Measurements from ENCODE around the gene SCAMP4. TPM values are rescaled to one million over a fixed set of nuclear protein-coding genes. Genes with fewer than 3 reads are reported as not detected.

Gene SCAMP4
- total RNA-seq, 4 donors from 2014 or later, result 49.8 to 144 (median 83.9) TPM

DNA sequence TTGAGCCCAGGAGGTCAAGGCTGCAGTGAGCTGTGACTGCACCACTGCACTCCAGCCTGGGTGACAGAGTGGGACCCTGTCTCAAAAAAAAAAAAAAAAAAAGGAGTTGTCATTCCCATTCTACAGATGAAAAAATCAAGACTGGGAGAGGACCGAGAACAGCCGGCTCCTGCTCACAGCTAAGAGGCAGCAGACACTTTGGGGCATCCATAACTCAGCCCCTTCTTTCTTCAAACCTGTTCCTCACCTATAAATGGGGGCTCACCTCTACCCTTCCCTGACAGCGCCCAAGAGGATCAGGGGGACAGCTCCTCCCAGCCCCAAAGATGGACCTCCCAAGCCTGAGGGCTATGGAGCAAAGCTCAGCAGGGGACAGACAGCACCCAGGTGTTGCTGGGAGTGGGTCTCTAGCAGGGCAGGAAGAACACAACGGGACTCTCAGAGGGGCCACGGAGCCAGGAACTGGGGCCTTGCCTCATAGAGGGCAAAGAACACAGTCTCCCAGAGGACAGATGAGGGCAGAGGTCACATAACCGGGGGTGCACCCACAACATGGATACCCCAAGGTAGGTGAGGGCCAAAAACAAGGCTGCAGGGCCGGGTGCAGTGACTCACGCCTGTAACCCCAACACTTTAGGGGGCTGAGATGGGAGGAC lies 38.4 kb upstream of the SCAMP4 start:
- Histone ChIP-seq H3K27me3 (no peaks in the 10 kb centered on the region), H3K27ac (no peak overlapping the region), H3K36me3 (peaks cover 0 to 21% (median 5%) of the 10 kb centered on the region in 3 donors), H3K9me3 (no peaks in the 10 kb centered on the region), H3K4me3 (no peak overlapping the region), H3K4me1 (peaks cover 6 to 38% (median 14%) of the 10 kb centered on the region in 3 donors)
- intact Hi-C loops (cut with DNase I), result no loop called here
- no peak for DNase-seq
- 81 to 84% methylated on average over 6 to 8 of the region's 8 CpGs for WGBS, 2 donors
- TF ChIP-seq POLR2A (IDR thresholded peaks at IDR 0.05), result no peak
- TF ChIP-seq, protein P1, sequence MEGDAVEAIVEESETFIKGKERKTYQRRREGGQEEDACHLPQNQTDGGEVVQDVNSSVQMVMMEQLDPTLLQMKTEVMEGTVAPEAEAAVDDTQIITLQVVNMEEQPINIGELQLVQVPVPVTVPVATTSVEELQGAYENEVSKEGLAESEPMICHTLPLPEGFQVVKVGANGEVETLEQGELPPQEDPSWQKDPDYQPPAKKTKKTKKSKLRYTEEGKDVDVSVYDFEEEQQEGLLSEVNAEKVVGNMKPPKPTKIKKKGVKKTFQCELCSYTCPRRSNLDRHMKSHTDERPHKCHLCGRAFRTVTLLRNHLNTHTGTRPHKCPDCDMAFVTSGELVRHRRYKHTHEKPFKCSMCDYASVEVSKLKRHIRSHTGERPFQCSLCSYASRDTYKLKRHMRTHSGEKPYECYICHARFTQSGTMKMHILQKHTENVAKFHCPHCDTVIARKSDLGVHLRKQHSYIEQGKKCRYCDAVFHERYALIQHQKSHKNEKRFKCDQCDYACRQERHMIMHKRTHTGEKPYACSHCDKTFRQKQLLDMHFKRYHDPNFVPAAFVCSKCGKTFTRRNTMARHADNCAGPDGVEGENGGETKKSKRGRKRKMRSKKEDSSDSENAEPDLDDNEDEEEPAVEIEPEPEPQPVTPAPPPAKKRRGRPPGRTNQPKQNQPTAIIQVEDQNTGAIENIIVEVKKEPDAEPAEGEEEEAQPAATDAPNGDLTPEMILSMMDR (IDR thresholded peaks at IDR 0.05), result no peak

DNA sequence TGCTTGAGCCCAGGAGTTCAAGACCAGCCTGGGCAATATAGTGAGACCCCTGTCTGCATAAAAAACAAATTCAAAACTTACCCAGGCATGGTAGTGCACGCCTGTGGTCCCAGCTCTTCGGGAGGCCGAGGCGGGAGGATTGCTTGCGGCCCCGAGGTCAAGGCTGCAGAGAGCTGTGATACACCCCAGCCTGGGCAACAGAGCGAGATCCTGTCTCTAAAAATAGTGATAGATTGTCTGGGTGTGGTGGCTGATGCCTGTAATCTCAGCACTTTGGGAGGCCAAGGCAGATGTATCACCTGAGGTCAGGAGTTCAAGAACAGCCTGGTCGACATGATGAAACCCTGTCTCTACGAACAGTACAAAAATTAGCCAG lies 37.9 kb upstream of the SCAMP4 start:
- Histone ChIP-seq H3K9me3 (no peaks in the 10 kb centered on the region), H3K4me1 (peaks cover 4 to 38% (median 14%) of the 10 kb centered on the region in 3 donors), H3K4me3 (no peak overlapping the region), H3K36me3 (peaks cover 0 to 26% (median 5%) of the 10 kb centered on the region in 3 donors), H3K27ac (no peak overlapping the region), H3K27me3 (no peaks in the 10 kb centered on the region)
- intact Hi-C loops (cut with DNase I), result no loop called here
- TF ChIP-seq, protein P1 (IDR thresholded peaks at IDR 0.05), result no peak
- TF ChIP-seq POLR2A (IDR thresholded peaks at IDR 0.05), result no peak
- no peak for DNase-seq
- 96 to 97% methylated on average over 6 to 9 of the region's 9 CpGs for WGBS, 2 donors

DNA sequence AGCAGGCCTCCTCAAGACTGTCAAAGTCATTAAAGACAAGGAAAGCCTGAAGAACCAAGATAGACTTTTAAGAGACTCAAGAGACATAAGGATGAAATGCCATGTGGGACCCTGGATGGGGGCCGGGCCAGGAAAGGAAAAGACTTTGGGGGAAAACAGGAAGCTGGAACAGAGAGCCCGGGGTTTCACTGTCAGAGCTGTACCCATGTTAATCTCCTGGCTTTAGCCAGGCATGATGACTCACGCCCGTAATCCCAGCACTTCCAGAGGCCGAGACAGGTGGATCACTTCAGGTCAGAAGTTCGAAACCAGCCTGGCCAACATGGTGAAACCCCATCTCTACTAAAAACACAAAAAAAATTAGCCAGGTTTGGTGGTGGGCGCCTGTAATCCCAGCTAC lies 36.2 kb upstream of the SCAMP4 start:
- Histone ChIP-seq H3K9me3 (no peaks in the 10 kb centered on the region), H3K27me3 (no peaks in the 10 kb centered on the region), H3K4me1 (peaks cover 19 to 52% (median 30%) of the 10 kb centered on the region in 3 donors), H3K4me3 (no peak overlapping the region), H3K36me3 (peaks cover 0 to 34% (median 5%) of the 10 kb centered on the region in 3 donors), H3K27ac (peak overlapping the region in 3 of 4 donors; percentile 8 to 23 (median 22))
- no peak for DNase-seq
- 61 to 63% methylated on average over 7 of the region's 7 CpGs for WGBS, 2 donors
- TF ChIP-seq, protein P1 (IDR thresholded peaks at IDR 0.05), result no peak
- TF ChIP-seq POLR2A (IDR thresholded peaks at IDR 0.05), result no peak
- intact Hi-C loops (cut with DNase I), result no loop called here

DNA sequence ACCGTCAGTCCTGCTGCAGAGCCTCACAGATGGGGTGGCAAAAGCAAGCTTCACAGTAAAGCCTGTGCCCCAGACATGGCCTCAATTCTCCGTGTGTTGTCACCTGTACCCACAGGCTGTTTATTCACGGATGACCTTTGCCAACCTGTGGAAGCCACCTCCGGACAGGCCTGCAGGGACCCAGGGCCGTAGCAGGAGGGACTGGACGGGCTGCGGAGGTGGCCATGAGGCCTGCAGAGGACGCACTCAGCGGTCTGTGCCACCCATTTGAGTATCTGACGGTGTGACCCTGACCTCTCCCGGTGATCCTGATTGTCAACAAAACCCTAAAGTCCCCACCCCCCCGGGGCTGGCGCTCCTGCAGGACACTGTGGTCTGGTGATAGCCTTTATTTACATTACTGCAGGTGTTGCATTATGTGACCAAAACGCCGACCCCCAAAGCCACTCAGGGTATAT lies 34.0 kb upstream of the SCAMP4 start:
- WGBS, 2 donors, result 81 to 88% methylated on average over 8 to 9 of the region's 15 CpGs
- no peaks in the 10 kb centered on the region for H3K27me3 ChIP-seq
- intact Hi-C loops (cut with DNase I), result no loop called here
- no peaks in the 10 kb centered on the region for H3K9me3 ChIP-seq
- DNase-seq, result no peak
- H3K27ac ChIP-seq, result no peak overlapping the region
- peaks cover 31 to 54% (median 33%) of the 10 kb centered on the region in 3 donors for H3K4me1 ChIP-seq
- no peak overlapping the region for H3K4me3 ChIP-seq
- H3K36me3 ChIP-seq, result peaks cover 0 to 34% (median 5%) of the 10 kb centered on the region in 3 donors
- TF ChIP-seq POLR2A (IDR thresholded peaks at IDR 0.05), result no peak
- TF ChIP-seq, protein P1 (IDR thresholded peaks at IDR 0.05), result no peak

DNA sequence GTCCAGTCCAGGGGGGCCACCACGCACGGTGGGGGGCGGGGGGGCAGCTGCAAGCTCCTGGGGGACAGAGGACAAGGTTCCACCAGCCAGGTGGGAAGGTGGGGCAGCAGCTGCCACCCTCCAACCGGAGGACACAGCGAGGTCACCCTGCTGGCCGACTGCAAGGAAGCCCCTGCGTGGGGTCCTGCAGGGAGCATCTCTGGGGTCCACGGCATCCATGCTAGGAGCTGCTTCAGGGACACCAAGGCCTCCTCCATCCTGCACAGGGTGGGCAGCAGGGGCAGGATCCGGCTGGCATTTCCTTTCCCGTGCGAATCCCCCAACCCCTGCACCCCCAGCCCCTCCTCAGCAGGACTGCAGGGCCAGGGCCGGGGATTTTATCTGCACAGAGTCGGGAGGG lies 33.6 kb upstream of the SCAMP4 start:
- no peaks in the 10 kb centered on the region for H3K9me3 ChIP-seq
- TF ChIP-seq, protein P1 (IDR thresholded peaks at IDR 0.05), result no peak
- no peak for TF ChIP-seq POLR2A (IDR thresholded peaks at IDR 0.05)
- no peak overlapping the region for H3K4me3 ChIP-seq
- no peaks in the 10 kb centered on the region for H3K27me3 ChIP-seq
- peak overlapping the region in 1 of 4 donors; percentile 97 for H3K27ac ChIP-seq
- H3K36me3 ChIP-seq, result peaks cover 0 to 34% (median 5%) of the 10 kb centered on the region in 3 donors
- no peak for DNase-seq
- intact Hi-C loops (cut with DNase I), result no loop called here
- H3K4me1 ChIP-seq, result peaks cover 35 to 59% (median 37%) of the 10 kb centered on the region in 3 donors
- WGBS, 2 donors, result 100% methylated on average over 2 of the region's 13 CpGs; no CpG with 5 or more reads in 1 of the 2 donors

All from esophagus squamous epithelium (tissue), 5 donors.